NCI-H1105 treated with DMSO at 0.1 percent for 48 hours (cell line): ENCODE data around the gene PIMREG.

ENCODE experiments used
- DNase-seq: peaks from one replicate; lab custom pipeline; 2025; lab: John Stamatoyannopoulos, UW

Gene PIMREG

GRCh38 chr17:6461792-6462524, 17.7 kb downstream of the PIMREG start:
- no peak for DNase-seq

DNA sequence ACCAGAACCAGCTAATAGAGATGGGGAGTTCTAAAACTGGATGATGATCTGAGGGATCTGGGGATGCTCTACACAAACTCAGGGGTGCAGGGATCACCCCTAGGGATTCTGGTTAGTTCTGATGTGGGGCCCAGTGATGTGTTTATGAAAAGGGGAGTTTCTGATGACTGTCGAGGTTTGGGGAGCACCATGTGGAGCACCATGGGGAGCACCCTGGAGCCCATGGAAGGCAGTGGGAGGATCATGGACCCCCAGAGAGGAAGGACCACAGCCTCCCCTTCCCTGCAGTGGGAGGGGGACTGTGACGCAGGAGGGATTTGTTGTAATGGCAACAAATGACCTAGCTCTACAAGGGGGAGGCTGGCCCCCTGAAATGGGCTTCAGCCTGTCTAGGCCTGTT, 18.4 kb downstream of the PIMREG start:
- DNase-seq: no peak

GRCh38 chr17:6463616-6464445, 19.6 kb downstream of the PIMREG start:
- DNase-seq: no peak

DNA sequence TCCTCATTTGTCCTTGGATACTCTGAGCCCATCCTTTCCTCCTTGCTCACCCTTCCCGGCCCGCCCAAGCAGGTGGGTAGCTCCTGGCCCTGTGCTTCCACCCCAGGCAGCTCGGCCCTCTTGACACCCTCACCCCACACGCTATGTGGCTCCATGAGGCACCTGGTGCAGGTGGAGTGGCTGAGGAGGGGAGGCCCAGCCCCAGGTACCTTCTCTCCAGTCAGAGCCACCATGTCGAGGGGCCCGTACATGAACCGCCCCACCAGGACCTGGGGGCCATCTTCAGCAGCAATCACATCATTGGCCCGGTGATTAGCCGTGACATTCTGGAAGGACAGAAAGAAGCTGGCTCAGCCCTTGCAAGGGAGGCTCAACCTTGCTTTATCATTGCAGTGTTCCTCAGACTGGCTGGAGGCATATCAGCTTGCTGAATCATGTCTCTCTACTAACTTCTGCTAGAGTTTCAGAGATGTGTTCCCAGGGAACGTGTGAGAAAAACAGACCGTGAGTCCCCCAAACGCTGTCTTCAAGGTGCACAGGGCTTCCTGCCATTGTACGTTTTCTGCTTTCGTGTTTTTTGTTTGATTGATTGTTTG, 20.3 kb downstream of the PIMREG start:
- no peak for DNase-seq

- no peak for DNase-seq
Observed at GRCh38 chr17:6465206-6466003, 21.1 kb downstream of the PIMREG start.

DNA sequence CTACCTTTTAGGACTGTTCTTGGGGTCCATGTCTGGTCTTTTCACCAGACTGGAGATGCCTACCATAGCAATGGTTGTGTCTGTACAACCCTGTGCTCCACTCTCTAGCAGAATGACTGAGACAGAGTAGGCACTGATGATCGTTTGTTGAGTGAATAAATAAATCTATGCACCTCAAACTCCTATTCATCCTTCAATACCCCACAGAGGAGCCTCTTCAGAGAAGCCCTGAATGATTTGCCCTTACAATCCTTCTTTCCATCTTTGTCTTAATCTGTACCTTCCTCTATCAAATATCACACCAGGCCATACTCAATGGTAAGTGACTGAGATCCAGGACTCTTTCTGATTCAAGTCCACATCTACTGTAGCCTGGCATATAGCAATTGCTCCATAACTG, 23.3 kb downstream of the PIMREG start:
- no peak for DNase-seq

DNA sequence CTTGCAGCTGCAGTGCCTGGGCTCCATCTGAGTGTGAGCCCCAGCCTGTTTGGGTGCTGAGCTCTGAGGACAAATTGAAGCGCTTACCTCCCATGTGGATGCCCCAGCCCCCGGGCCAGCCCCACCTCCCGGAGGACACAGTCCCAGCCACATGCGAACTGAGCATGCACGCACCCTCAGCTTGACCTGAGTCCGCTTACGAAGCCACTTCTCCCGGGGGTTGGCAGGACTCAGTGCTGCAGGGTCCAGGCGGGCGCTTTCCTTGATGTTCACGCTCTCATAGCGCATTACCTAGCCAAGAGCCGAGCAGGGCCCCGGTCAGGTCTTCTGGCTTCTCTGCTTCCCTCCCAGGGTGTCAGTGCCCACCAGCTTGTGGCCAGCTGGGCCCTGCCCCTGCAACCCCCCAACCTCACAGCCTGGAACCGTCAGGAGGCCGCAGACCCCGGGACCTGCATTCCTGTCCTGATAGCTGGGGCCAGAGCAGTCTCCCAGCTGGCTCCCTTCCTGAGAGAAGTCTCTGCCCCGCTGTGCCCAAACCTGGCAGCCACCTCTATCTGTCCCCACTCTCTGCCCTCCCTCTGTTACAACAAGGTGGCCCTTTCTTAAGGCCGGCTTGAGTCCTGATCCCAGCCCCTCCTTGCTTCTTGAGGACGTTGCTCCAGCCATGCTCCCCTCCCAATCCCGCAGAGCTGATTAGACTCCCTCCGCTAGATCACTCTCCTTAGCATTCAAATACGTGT, 24.0 kb downstream of the PIMREG start:
- DNase-seq: no peak

GRCh38 chr17:6470146-6470718, 26.0 kb downstream of the PIMREG start:
- DNase-seq: no peak

DNA sequence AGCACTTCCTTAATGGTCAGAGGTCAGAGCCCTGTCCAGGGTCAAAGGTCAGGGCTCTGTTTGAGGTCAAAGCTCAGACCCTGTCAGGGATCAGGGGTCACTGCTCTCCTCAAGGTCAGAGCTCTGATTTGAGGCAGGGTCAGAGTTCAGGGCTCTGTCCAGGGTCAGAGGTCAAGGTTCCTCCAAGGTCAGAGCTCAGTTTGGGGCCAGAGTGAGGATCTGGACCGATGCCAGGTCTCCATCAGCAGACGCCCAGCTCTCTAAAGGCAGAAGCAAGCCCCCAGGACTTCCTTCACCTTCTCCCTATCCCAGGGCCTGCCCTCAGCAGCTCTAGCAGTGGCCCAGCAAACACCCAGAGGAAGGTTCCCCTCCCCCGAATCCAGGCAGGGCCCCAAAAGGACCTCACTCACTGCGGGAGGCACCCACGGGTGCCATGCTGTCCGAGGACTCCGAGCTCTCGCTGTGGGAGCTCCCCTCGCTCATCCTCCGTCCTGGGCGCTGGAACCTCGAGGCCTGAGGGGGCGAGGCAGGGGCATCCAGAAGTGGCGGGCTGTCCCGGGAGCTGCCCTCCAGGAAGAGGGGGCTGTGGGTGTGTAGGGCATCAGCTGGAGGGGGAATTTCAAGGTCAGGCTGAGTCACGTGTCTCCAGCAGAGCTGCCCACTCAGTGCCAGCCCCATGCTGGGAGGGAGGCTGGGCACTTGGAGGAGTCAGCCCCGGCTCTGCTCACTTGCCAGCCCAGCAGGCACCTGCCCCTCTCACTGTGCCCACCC, 26.7 kb downstream of the PIMREG start:
- no peak for DNase-seq

GRCh38 chr17:6471531-6472465, 27.5 kb downstream of the PIMREG start:
- DNase-seq: no peak

DNA sequence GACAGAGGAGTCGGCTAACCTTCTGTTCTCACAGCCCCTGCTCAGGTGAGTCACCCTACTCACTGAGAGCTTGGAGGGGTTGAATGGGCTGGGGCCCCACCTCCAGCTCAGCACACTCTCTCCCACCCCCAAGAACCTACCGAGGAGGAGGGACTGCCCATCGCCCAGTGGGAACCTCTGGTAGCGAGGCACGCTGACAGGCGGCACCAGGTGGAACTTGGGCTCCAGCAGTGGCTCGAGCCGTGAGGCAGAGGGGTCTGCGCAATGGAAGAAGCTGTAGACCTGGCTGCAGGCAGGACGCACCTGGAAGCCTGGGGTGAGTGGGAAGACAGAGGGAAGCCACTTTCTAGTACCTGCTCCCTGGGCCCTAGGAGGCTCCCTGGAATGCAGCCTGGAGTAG, 28.3 kb downstream of the PIMREG start:
- no peak for DNase-seq

DNA sequence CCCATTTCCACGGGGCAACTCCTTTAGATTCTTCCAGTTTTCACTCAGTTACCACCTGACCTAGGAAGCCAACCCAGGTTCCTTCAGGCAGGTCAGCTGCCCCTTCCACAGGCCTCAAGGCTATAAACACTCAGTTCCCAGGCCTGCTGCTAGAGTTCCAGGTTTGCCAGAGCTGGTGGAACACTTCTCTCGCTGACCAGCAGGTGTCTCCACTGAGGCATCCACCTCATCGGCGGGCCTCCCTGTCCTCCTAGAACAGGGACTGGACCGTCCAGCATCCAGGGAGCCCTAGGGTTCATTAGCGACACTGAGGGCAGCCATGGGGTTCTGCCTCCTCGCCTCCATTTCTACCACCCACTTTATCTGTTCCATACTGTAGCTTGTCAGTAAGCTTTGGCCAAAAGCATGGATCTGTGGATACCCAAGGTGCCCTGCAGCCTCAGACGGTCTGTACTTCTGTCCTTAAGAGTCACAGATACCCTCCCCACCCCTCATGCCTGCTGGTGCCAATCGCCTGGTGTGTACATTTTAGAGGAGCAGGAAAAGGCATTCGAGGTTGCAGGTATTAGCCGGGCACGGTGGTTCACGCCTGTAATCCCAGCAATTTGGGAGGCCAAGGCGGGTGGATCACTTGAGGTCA, 29.0 kb downstream of the PIMREG start:
- peak; percentile 58 for DNase-seq

DNA sequence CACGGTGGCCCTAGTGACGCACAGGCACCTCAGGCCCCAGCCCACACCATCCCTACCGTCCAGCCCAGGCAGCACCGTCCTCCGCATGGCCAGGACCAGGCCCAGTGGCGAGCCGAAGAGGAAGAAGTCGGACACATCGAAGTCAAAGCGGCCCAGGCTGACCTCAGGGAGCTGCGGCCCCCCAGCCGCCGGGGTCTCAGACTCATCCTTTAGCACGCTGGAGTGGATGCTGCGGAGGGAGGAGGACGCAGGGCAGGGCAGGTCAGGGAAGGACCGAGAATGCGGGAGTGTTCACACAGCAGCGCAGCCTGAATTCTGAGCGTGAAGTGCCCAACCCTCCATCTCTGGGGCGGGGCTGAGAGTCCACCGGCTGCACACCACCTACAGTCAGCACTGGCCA, 30.1 kb downstream of the PIMREG start:
- DNase-seq: no peak

- no peak for DNase-seq
Observed at GRCh38 chr17:6474906-6475305, 30.7 kb downstream of the PIMREG start.

DNA sequence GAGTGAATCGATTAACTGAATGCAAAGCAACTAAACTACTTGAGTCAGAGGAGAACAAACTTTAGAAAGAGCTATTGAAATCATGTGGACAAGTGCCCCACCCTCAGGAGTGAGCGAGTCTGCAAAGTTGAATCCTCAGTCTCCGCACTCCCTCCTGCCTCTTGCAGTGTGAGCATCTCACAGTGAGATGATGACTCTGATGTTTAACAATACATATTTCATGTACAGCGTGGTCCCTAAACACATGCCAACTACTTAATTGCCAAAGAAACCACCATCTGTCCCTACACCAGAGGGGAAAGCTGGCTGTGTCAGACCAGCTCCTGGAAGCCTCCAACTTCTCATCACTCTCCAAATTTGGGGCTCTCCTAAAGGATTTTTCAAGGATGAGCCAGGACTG, 31.2 kb downstream of the PIMREG start:
- no peak for DNase-seq

DNA sequence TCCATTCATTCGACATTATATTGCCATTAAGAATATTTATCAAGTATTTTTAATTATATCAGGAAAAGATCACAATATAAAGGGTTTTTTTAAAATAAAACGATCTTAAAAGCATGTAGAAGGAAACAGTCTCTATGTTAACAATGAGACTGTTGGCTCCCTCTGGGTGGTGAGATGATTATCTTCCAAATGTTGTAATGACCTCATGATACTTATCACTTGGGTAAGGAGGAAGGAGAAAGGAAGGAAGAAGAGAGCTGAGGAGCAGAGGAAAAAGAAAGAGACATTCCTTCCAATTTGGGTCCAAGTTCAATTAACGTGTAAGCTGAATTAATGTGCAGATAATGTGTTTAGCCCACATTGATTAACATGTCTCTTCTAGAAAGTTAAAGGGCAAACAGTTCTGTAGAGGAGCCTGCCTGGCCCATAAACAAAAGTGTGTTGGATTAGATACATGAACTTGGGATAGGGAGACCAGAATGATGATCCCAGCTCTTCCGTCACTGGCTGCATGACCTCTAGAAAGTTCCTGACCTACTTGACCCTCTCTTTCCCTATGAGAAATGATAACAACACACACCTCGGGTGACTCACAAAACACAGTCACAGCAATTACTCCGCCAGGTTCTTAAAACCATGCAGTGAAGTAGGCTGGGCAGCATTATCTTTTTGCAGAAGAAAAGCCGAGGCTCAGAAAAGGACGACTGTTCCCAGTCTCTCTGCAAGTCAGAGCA, 32.0 kb downstream of the PIMREG start:
- no peak for DNase-seq

- DNase-seq: no peak
Observed at GRCh38 chr17:6476810-6477179, 32.5 kb downstream of the PIMREG start.

DNA sequence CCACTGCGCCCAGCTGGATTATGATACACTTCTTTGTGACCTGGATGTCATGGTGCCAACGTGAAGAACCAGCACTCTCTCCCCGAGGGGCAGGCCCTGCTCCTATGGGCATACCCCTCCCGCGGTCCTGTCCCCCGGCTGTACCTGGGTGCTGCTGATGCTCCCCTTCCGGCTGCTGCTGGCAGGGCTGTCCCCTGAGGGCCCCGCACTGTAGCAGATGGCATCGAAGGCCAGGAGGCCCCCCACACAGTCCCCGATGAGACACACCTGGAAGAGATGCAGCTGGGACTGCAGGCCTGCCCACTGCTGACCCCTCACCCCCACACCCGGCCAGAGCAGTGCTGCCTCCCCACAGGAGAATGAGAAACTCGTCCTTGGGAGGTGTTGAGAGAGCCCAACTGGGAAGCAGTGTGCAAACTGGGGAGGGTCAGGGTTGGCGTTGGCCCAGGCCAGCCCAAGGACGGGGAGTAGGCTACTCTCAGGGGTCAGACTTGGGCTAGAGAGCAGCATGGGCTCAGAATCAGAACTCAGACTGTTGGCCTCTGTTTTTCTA, 33.7 kb downstream of the PIMREG start:
- DNase-seq: no peak
